GM21737 (cell line): ENCODE results near the gene TOMT.
A peak's percentile ranks its signal among the peaks of the same experiment; 100 is the strongest.

Experiments used
- ATAC-seq: cut with Tn5 transposase; IDR thresholded peaks from one replicate; pipeline ENCODE4 v1.9.1; 2021; ENCODE audit warnings: mild to moderate bottlenecking, moderate library complexity; ENCODE audit not compliant: unreplicated experiment

The TOMT gene

GRCh38 chr11:72085621-72086351 is 19.9 kb upstream of the TOMT start:
- ATAC-seq, result no peak

DNA sequence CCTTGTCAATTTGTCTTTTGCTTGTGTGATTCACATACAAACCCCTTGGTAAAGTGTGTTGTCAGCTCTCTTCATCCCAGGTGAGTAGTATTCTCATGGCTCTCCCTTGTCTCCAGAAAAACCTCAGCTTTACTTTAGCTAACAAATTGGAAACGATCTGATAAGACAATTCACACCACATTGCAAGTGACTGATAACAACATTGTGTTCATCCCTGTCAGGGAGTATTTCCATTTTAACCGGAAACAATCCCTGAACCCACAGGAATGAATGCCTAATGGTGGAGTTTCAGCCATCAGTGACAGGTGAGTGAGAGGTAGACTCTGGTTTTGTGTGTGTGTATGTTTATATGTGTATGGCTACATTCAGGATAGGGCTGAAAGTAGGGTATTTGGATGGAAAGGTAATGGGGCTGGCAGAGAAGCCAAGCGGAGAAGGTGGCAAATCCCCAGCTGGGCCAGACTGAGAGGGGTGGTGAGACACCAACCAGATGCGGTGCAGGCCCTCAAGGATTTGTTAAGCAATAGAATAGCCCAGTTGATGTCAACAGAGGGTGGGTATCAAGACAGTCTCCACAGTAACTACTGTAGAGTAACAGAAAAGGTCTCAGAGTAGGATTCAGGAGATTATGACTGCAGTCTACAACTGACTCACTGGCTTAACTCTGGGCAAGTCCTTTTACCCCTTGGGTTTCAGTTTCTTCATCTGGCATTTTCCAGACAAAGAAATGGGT is 17.5 kb upstream of the TOMT start:
- ATAC-seq, result no peak

- peak; percentile 65 for ATAC-seq
These were observed 14.4 kb upstream of the TOMT start for GRCh38 chr11:72091292-72091691.

DNA sequence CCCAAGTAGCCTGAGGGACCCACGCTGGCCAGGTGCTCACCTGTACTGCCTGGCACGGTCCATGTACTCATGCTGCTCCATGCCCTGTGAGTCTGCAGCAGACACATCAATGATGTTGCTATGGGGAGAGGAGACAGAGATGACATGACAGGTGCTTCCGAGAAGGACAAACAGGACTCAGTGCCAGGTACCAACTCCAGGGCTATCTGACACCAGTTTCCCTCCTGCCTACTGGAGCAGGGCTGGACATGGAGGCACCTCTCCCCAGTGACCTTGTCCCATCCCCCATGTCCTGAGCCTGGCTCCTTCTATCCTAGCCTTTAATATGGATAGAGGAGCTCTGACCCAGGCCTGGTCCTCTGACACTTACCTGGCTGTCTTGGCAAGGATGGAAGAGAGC is 7.0 kb upstream of the TOMT start:
- no peak for ATAC-seq

GRCh38 chr11:72100009-72100408 is 5.7 kb upstream of the TOMT start:
- no peak for ATAC-seq

GRCh38 chr11:72100462-72100861 is 5.3 kb upstream of the TOMT start:
- no peak for ATAC-seq

DNA sequence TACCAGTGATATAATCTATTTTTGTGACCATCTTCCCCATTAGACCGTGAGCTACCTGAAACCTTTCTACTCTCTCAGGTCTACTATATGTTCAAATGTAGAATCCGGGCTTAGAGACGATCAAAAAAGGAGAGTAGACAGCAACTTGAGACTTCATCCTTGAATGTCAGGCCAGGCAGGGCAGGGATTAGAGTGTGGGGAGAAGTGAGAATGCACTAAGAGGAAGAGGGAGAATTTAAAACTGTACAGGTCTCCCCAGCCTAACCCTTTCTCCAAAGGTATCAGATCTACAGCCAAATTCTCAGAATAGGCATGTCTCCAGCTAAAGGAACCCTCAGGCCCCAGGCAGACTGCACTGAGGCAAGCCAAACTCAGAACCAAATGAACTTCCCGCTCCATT is 3.6 kb upstream of the TOMT start:
- ATAC-seq, result no peak

DNA sequence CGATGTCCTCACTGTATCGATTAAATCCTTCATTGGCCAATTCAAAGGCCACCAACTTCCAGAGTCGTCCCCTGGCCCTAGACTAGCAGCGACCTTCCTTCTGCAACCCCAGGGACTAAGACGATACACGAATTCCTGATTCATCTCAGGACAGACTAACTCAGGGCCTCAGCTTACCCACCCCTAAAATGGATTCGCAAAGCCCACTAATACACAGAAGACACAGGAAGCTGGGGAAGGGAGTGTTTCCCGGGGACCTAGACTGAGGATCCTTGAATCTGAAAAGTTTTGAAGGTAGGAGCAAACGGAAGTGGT is 3.1 kb upstream of the TOMT start:
- ATAC-seq, result no peak

GRCh38 chr11:72102946-72103753 is 2.6 kb upstream of the TOMT start, which contains the start of gene LAMTOR1:
LAMTOR1 (minus strand) TSS chr11:72103297; CDS start chr11:72103224, 73 bp downstream.
- peak; percentile 81 for ATAC-seq

GRCh38 chr11:72103754-72104167 is 2.0 kb upstream of the TOMT start:
- ATAC-seq, result no peak

DNA sequence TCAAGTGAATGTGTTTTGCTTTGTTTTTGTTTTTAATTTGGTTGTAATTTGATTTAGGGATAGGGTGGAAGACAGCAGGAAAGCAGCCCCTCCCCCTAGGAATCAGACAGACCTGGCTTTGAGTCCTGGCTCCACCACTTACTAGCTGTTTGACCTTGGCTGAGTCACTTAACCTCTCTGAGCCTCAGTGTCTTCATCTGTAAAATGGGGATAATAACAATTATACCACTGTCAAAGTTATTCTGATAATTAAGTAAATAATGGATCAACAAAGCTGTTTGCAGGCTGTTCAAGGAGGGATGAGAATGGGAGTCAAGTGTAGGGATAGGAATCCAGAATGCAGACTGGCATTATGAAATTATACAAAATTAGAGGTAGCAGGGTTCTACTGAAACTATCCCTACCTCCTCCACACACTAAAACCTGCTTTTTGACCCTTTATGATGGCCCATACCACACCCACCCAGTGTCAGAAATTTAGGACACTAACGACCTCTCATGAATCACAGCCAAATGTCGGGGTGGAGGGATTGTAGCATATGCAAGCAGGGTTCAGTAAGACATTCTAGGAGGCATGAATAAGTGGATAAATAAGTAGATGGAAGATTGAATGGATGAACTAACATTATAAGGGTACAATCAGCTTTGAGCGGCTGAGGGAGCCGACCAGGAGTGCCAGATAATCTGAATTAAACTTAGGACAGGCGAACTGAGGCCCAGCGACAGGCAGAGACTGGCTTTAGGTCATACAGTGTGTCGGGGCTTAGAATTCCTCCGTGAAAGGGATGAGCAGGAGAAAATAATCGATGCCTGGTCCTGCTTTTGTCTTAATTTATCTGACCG is 5.8 kb downstream of the TOMT start:
- ATAC-seq, result peak; percentile 3

DNA sequence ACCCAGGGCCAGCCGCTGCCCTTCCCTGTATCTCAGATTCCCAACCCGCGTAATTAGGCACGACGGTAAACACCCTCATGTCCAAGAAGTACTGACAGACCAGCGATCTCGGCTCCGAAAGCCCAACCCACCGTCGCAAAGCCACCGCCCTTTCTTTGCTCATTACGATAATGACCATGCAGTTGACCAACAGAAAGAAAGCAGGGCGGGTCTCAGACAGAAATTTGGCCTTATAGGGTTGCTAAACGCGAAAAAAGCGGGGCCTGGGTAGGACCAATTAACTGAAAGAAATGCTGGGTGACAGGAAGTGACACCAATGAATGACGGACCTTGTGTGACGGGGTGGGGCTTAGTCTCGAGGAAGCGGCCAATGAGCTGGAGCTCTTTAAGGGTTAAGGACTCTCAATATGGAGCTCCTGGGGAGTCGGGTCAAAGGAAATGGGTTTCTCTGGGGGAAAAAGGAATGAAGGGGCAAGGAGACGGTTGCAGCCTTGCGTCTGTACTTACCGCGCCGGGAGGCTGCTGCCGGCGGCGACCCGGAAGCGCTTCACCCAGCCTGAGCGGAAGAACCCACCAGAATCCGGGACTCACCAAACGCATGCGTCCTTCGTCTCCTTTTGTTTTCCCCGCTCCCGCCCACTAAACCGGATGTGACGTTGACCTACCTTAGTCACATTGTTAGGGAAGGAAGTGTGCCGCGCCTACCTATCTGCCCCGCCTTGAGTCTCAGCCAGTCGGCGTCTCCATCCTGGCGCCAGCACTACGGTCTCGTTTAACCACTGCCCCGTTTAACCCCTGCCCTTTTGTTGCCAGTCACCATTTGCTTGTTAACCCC is 6.6 kb downstream of the TOMT start, which contains the start of gene ANAPC15:
Gene ANAPC15, minus strand, starts transcription at position 553 of the 835 bp plus-strand sequence. CDS start 1,419 bp downstream, outside the sequence.
- ATAC-seq, result peak; percentile 74

DNA sequence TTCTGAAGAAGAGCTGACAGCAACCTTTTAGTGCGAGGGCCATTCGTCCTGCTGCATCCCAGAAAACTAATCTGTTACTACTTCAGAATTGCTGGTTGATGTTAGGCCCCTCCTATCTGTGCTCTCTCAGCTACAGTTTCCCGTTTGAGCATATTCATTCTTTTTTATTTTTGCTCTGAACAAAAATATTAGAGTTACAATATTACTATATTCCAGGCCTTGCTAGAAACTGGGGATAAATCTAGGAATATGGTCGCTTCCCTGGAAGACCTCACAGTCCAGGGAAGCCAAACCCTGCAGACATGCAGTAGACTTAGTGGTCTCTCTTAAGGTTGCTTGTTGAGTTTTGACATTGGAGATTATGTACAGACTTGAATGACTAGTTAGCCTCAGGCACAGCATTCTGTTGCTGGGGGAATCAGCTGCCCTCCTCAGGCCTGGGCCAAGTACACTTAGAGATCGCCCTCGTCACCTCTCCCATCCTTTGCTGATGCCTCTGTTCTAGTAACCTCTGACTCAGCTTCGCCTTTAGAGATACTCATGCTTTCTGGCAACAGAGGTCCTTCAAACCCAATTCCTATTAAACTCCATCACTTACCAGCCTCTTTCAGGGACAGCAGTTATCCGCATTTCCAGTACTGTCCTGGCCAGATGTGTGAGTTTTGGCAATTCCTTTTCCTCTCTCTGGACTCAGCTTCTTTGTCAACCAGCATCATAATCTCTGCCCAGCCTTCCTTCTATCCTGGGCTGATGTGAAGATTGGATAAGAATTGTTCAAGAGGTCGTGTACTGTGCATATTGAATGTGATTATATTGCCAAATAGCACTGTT is 7.5 kb downstream of the TOMT start:
- no peak for ATAC-seq

GRCh38 chr11:72114570-72114969 is 8.8 kb downstream of the TOMT start:
- ATAC-seq, result no peak

DNA sequence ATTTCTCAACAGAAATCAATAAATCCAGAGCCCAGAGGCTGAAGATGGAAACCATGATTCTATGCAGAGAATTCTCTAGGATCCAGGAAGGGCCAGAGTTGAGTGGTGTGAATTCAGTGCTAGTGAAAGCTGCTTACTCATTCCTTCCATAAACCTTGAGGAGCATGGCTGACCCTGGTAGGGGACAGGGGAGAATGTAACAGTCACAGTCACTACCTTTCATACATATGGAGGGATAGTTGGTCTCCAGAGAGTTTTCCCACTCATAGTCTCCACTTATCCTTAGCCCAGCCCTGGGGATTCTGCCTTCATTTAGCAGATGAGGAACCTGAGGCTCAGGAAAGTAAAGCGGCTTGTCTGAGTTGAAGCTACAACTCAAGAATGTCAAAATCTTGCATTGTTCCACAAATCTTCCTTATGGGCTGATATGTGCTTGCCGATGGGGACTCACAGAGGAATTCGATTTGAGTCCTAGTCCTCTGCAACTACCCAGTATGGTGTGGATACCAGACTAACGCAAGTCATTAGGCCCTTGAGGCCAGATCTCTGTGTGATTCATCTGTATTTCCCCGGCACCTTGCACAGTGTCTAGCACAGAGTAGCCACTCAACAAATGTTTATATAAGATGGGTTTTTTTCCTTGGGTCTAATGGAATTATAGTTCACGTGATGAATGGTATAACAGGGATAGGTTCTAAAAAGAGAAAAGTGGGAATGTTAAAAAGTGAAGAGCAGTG is 10.5 kb downstream of the TOMT start:
- no peak for ATAC-seq

DNA sequence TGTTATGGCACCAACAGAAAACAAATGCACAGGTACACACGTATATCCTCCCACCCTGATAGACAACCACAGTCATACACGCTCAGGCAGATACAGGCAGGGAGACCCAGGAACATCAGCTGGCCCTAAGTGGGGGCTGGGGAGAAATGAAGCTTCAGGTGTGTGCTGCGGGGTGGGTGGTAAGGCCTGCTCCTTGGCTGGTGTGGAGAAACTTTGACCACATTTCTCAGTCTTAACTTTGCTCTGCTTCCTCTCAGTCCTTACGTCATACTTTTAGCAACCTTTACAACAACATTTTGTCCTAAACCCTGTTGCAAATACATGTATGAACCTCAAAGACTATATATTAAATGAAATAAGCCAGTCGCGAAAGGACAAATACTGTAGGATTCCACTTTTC is 13.5 kb downstream of the TOMT start:
- ATAC-seq, result no peak

DNA sequence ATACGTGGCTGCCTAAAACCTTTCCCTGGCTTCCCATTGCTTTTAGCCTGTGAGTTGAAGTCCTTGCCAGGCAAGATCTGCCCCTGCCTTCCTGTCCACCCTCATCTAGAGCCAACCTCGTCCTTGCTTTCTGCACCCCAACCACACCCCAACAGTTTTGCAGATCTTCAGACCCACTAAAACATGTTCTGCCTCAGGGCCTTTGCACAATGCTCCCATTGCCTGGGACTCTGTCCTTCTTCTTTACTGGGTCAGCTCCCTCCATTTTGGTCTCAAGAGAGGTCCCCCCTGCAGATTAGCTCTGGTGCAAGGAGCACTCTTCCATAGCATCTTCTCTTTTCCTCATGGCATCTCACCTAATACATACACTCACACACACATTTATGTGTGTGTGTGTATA is 15.2 kb downstream of the TOMT start:
- ATAC-seq, result no peak

DNA sequence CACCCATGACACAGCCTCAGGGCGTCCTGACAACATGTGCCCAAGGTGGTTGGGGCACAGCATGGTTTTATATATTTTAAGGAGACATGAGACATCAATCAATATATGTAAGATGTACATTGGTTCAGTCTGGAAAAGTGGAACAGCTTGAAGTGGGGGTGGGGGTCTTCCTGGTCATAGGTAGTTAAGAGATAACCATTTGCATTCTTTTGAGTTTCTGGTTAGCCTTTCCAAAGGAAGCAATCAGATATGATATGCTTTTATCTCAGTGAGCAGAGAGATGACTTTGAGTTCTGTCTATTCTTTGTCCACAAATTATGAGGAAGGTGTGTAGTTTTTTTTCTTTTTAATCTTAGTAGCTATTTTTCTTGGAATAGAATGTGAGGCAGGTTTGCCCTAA is 16.9 kb downstream of the TOMT start:
- ATAC-seq, result no peak
